Fibroblast of peridontal ligament (primary cell): ENCODE measurements around the gene RAG2.

Experiments used
- DNase-seq: peaks from one replicate; pipeline ENCODE4 v3.0.0-alpha.2; 2010; ENCODE audit errors: extremely low read depth

RAG2 gene

GRCh38 chr11:36598051-36598450 lies at the start of gene RAG2:
Gene RAG2 (minus strand): TSS chr11:36598236. CDS start chr11:36594168, 4,068 bp downstream.
- no peak for DNase-seq

- DNase-seq, result no peak
These were observed 40.5 kb upstream of the RAG2 start for GRCh38 chr11:36638556-36638955.

GRCh38 chr11:36635066-36635862 lies 37.2 kb upstream of the RAG2 start:
- DNase-seq, result no peak

GRCh38 chr11:36631774-36632173 lies 33.7 kb upstream of the RAG2 start:
- no peak for DNase-seq

- DNase-seq, result no peak
These were observed 30.8 kb upstream of the RAG2 start for GRCh38 chr11:36628765-36629244.

- DNase-seq, result no peak
These were observed 30.1 kb upstream of the RAG2 start for GRCh38 chr11:36628141-36628540.

- no peak for DNase-seq
These were observed 29.4 kb upstream of the RAG2 start for GRCh38 chr11:36627471-36627870.

- DNase-seq, result no peak
These were observed 29.0 kb upstream of the RAG2 start for GRCh38 chr11:36627006-36627405.

- DNase-seq, result no peak
These were observed 25.5 kb upstream of the RAG2 start for GRCh38 chr11:36623494-36623893.

- DNase-seq, result peak; percentile 50
These were observed 24.5 kb upstream of the RAG2 start for GRCh38 chr11:36622431-36623136.

- DNase-seq, result no peak
These were observed 22.2 kb upstream of the RAG2 start for GRCh38 chr11:36620246-36620645.

GRCh38 chr11:36619502-36619901 lies 21.5 kb upstream of the RAG2 start:
- DNase-seq, result no peak

GRCh38 chr11:36618363-36619047 lies 20.5 kb upstream of the RAG2 start:
- no peak for DNase-seq

- DNase-seq, result no peak
These were observed 19.7 kb upstream of the RAG2 start for GRCh38 chr11:36617543-36618362.

GRCh38 chr11:36615826-36616225 lies 17.8 kb upstream of the RAG2 start:
- no peak for DNase-seq

- DNase-seq, result no peak
These were observed 11.3 kb upstream of the RAG2 start for GRCh38 chr11:36609383-36609782.

- no peak for DNase-seq
These were observed 10.6 kb upstream of the RAG2 start for GRCh38 chr11:36608491-36609199.

- DNase-seq, result no peak
These were observed 7.5 kb upstream of the RAG2 start for GRCh38 chr11:36605221-36606216.

GRCh38 chr11:36602135-36602534 lies 4.1 kb upstream of the RAG2 start:
- DNase-seq, result no peak

- no peak for DNase-seq
These were observed 3.1 kb upstream of the RAG2 start for GRCh38 chr11:36601155-36601554.
